ENCODE measurements around the gene FAAH.

DNA sequence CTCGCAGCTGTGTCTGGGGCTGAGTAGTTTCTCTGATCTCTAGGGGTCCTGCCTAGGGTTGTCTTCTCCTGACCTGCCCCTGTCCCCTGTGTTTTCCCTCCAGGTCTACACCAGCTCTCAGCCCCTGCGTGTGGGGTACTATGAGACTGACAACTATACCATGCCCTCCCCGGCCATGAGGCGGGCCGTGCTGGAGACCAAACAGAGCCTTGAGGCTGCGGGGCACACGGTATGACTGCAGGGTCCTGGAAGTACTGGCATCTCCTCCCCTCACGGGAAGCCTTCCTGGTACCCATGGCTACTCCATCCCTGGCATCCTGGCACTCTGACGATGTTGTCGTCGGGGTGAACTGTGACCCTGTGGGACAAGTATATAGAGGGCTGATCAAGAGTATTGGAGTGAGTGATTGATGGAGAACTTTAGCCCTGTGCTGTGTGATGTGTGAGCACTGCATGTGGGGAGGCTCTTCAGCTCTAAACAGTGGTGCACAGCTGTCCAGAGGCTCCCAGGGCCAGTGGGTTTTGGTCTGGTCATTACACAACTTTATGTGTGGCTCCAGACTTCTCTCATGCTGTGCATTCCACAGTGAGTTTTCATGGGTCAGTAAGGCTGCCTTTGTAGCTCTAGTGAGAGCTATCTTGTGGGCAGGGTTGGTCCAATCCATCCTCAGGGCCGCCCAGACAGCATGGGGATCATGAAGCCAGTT lies 14.4 kb downstream of the FAAH start:
- TF ChIP-seq, protein P1, sequence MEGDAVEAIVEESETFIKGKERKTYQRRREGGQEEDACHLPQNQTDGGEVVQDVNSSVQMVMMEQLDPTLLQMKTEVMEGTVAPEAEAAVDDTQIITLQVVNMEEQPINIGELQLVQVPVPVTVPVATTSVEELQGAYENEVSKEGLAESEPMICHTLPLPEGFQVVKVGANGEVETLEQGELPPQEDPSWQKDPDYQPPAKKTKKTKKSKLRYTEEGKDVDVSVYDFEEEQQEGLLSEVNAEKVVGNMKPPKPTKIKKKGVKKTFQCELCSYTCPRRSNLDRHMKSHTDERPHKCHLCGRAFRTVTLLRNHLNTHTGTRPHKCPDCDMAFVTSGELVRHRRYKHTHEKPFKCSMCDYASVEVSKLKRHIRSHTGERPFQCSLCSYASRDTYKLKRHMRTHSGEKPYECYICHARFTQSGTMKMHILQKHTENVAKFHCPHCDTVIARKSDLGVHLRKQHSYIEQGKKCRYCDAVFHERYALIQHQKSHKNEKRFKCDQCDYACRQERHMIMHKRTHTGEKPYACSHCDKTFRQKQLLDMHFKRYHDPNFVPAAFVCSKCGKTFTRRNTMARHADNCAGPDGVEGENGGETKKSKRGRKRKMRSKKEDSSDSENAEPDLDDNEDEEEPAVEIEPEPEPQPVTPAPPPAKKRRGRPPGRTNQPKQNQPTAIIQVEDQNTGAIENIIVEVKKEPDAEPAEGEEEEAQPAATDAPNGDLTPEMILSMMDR (IDR thresholded peaks at IDR 0.05; ENCODE audit: insufficient read depth, low read length): no peak
- TF ChIP-seq, protein P2, sequence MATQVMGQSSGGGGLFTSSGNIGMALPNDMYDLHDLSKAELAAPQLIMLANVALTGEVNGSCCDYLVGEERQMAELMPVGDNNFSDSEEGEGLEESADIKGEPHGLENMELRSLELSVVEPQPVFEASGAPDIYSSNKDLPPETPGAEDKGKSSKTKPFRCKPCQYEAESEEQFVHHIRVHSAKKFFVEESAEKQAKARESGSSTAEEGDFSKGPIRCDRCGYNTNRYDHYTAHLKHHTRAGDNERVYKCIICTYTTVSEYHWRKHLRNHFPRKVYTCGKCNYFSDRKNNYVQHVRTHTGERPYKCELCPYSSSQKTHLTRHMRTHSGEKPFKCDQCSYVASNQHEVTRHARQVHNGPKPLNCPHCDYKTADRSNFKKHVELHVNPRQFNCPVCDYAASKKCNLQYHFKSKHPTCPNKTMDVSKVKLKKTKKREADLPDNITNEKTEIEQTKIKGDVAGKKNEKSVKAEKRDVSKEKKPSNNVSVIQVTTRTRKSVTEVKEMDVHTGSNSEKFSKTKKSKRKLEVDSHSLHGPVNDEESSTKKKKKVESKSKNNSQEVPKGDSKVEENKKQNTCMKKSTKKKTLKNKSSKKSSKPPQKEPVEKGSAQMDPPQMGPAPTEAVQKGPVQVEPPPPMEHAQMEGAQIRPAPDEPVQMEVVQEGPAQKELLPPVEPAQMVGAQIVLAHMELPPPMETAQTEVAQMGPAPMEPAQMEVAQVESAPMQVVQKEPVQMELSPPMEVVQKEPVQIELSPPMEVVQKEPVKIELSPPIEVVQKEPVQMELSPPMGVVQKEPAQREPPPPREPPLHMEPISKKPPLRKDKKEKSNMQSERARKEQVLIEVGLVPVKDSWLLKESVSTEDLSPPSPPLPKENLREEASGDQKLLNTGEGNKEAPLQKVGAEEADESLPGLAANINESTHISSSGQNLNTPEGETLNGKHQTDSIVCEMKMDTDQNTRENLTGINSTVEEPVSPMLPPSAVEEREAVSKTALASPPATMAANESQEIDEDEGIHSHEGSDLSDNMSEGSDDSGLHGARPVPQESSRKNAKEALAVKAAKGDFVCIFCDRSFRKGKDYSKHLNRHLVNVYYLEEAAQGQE (IDR thresholded peaks at IDR 0.05; ENCODE audit: insufficient replicate concordance, low read depth): no peak
- TF ChIP-seq POLR2AphosphoS5 (IDR thresholded peaks at IDR 0.05; ENCODE audit: low read depth): no peak

All from HL-60 (cell line).